ENCODE measurements around the gene OPN1SW.

The OPN1SW gene

GRCh38 chr7:128731184-128731583 lies 44.4 kb downstream of the OPN1SW start:
- DNase-seq, result no peak

DNA sequence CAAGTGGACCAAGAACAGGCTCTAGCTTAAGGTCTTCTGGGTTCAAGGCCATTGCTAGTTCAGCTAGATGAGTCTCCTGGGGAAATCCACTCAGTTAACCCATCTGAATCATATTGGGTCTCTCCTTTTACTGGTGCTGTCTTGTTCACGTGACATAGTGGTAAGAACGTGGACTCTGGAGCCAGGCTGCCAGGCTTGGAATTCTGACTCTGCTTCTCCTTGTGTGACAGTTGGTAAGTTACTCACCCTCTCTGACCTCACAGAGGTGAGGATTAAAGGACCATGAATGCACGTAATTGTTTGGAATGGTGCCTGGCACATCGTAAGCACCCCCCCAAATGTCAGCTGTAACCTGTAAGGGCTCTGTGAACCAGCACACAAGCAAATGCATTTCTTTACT lies 46.1 kb downstream of the OPN1SW start:
- no peak for DNase-seq

- no peak for DNase-seq
These were observed 47.0 kb downstream of the OPN1SW start for GRCh38 chr7:128728598-128728997.

- DNase-seq, result no peak
These were observed 48.4 kb downstream of the OPN1SW start for GRCh38 chr7:128727239-128727638.

- no peak for DNase-seq
These were observed 48.9 kb downstream of the OPN1SW start for GRCh38 chr7:128726737-128727072.

GRCh38 chr7:128726059-128726736 lies 49.4 kb downstream of the OPN1SW start:
- DNase-seq, result no peak

DNA sequence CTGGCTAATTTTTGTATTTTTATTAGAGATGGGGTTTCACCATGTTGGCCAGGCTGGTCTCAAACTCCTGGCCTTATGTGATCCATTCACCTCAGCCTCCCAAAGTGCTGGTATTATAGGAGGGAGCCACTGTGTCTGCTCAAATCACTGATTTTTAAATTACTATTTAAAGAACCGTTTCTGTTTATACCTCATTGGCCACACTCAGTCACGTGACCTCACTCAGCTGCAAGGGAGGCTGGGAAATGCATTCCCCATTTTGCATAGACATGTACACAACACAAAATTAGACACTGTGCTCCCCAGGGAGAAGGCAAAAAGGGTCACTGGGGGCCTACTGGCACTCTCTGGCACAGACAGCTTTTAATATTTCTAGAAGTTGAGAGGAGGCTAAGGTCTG lies 50.1 kb downstream of the OPN1SW start:
- no peak for DNase-seq

DNA sequence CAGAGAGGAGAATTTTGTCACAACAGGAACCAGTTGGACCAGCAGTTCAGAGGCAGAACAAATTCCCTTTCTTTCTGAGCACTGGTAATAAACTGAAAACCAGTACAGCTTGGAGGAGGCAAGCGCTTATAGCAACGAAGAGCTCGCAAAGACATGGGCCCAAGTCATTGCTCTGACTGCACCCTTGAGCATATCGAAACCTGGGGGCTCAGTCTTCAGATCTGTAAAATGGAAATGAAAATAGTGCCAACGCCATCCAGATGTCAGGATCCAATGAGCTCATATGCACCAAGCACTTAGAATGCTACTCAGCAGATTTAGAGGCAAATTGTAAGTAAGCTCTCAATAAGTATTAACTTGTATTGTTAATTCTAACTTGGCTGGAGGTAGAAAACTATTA lies 50.9 kb downstream of the OPN1SW start:
- no peak for DNase-seq

All from CD4-positive, alpha-beta T cell treated with Interleukin-6 for 4 hours (primary cell).